Activated T-helper 17 cell treated with anti-CD3 and anti-CD28 coated beads, Interleukin-2, amount 50 U/mL, for 72 hours (primary cell): Measurements from ENCODE around the gene ASPDH. TPM values are rescaled to one million over a fixed set of nuclear protein-coding genes. Genes with fewer than 3 reads are reported as not detected.

Experiments
- ATAC-seq: fragments of 150-1000 bp; cut with Tn5 transposase; replicated peaks from 2 replicates; pipeline ENCODE4 v1.10.0; 2021; ENCODE audit warnings: mild to moderate bottlenecking, moderate library complexity
- H3K27ac Mint-ChIP-seq: one replicate; pipeline ENCODE4 v1.8.0; 2022; ENCODE audit warnings: mixed read lengths
- H3K27me3 Mint-ChIP-seq: one replicate; pipeline ENCODE4 v1.8.0; 2022; ENCODE audit warnings: mixed read lengths
- H3K36me3 Mint-ChIP-seq: one replicate; pipeline ENCODE4 v1.8.0; 2022; ENCODE audit warnings: low read depth, mild to moderate bottlenecking, mixed read lengths
- H3K4me1 Mint-ChIP-seq: one replicate; pipeline ENCODE4 v1.8.0; 2022; ENCODE audit warnings: mixed read lengths
- H3K4me3 Mint-ChIP-seq: one replicate; pipeline ENCODE4 v1.8.0; 2022; ENCODE audit warnings: mild to moderate bottlenecking, mixed read lengths
- H3K9me3 Mint-ChIP-seq: one replicate; pipeline ENCODE4 v1.8.0; 2022; ENCODE audit warnings: mixed read lengths
- total RNA-seq, 2 donors: library from RNA; stranded (reverse); gene quantifications; one replicate each; pipeline ENCODE4 v1.2.3, GENCODE V29; 2022

ASPDH gene
- total RNA-seq, 2 donors from 2014 or later: not detected

- no peaks in the 10 kb centered on the region for H3K9me3 Mint-ChIP-seq
- H3K36me3 Mint-ChIP-seq: peaks cover 43% of the 10 kb centered on the region
- peaks cover 26% of the 10 kb centered on the region for H3K4me1 Mint-ChIP-seq
- H3K27ac Mint-ChIP-seq: no peak overlapping the region
- no peaks in the 10 kb centered on the region for H3K27me3 Mint-ChIP-seq
- no peak overlapping the region for H3K4me3 Mint-ChIP-seq
- peak; percentile 39 for ATAC-seq
Observed at GRCh38 chr19:50486823-50487515, 26.7 kb downstream of the ASPDH start.

GRCh38 chr19:50485284-50485955 lies 28.3 kb downstream of the ASPDH start:
- no peak overlapping the region for H3K4me3 Mint-ChIP-seq
- H3K9me3 Mint-ChIP-seq: no peaks in the 10 kb centered on the region
- no peaks in the 10 kb centered on the region for H3K27me3 Mint-ChIP-seq
- peaks cover 50% of the 10 kb centered on the region for H3K36me3 Mint-ChIP-seq
- no peak overlapping the region for H3K27ac Mint-ChIP-seq
- no peak for ATAC-seq
- peaks cover 13% of the 10 kb centered on the region for H3K4me1 Mint-ChIP-seq

GRCh38 chr19:50482916-50483315 lies 30.8 kb downstream of the ASPDH start:
- H3K27me3 Mint-ChIP-seq: no peaks in the 10 kb centered on the region
- no peak for ATAC-seq
- no peaks in the 10 kb centered on the region for H3K4me1 Mint-ChIP-seq
- no peaks in the 10 kb centered on the region for H3K9me3 Mint-ChIP-seq
- peaks cover 69% of the 10 kb centered on the region for H3K36me3 Mint-ChIP-seq
- H3K4me3 Mint-ChIP-seq: no peak overlapping the region
- no peak overlapping the region for H3K27ac Mint-ChIP-seq

- peaks cover 74% of the 10 kb centered on the region for H3K36me3 Mint-ChIP-seq
- no peak overlapping the region for H3K4me3 Mint-ChIP-seq
Observed at GRCh38 chr19:50482271-50482855, 31.4 kb downstream of the ASPDH start.

GRCh38 chr19:50481351-50482149 lies 32.2 kb downstream of the ASPDH start:
- H3K27ac Mint-ChIP-seq: peak overlapping the region; percentile 19
- peaks cover 74% of the 10 kb centered on the region for H3K36me3 Mint-ChIP-seq
- no peaks in the 10 kb centered on the region for H3K27me3 Mint-ChIP-seq
- peaks cover 10% of the 10 kb centered on the region for H3K4me1 Mint-ChIP-seq
- H3K9me3 Mint-ChIP-seq: no peaks in the 10 kb centered on the region
- no peak overlapping the region for H3K4me3 Mint-ChIP-seq
- ATAC-seq: no peak

More at GRCh38 chr19:50482271-50482855, 31.4 kb downstream of the ASPDH start:
- no peak overlapping the region for H3K27ac Mint-ChIP-seq
- no peaks in the 10 kb centered on the region for H3K9me3 Mint-ChIP-seq
- peaks cover 5% of the 10 kb centered on the region for H3K4me1 Mint-ChIP-seq
- ATAC-seq: no peak
- no peaks in the 10 kb centered on the region for H3K27me3 Mint-ChIP-seq

GRCh38 chr19:50480281-50481111 lies 33.2 kb downstream of the ASPDH start:
- Mint-ChIP-seq H3K36me3 (peaks cover 78% of the 10 kb centered on the region), H3K27ac (peak overlapping the region; percentile 19), H3K27me3 (no peaks in the 10 kb centered on the region)

GRCh38 chr19:50479761-50480251 lies 33.9 kb downstream of the ASPDH start:
- H3K4me3 Mint-ChIP-seq: no peak overlapping the region
- no peak overlapping the region for H3K27ac Mint-ChIP-seq
- peaks cover 71% of the 10 kb centered on the region for H3K36me3 Mint-ChIP-seq
- H3K4me1 Mint-ChIP-seq: peaks cover 12% of the 10 kb centered on the region
- ATAC-seq: no peak
- H3K27me3 Mint-ChIP-seq: no peaks in the 10 kb centered on the region
- no peaks in the 10 kb centered on the region for H3K9me3 Mint-ChIP-seq

More at GRCh38 chr19:50480281-50481111, 33.2 kb downstream of the ASPDH start:
- no peaks in the 10 kb centered on the region for H3K9me3 Mint-ChIP-seq
- peaks cover 12% of the 10 kb centered on the region for H3K4me1 Mint-ChIP-seq
- no peak for ATAC-seq
- no peak overlapping the region for H3K4me3 Mint-ChIP-seq

- H3K27me3 Mint-ChIP-seq: no peaks in the 10 kb centered on the region
- H3K27ac Mint-ChIP-seq: no peak overlapping the region
- H3K4me3 Mint-ChIP-seq: no peak overlapping the region
- no peaks in the 10 kb centered on the region for H3K9me3 Mint-ChIP-seq
- ATAC-seq: no peak
- peaks cover 65% of the 10 kb centered on the region for H3K36me3 Mint-ChIP-seq
- peaks cover 12% of the 10 kb centered on the region for H3K4me1 Mint-ChIP-seq
Observed at GRCh38 chr19:50478901-50479715, 34.6 kb downstream of the ASPDH start.

- Mint-ChIP-seq H3K9me3 (no peaks in the 10 kb centered on the region), H3K4me1 (peaks cover 12% of the 10 kb centered on the region), H3K4me3 (peak overlapping the region; percentile 99), H3K27me3 (no peaks in the 10 kb centered on the region), H3K36me3 (peaks cover 53% of the 10 kb centered on the region), H3K27ac (peak overlapping the region; percentile 16)
- no peak for ATAC-seq
Observed at GRCh38 chr19:50477751-50478515, 35.8 kb downstream of the ASPDH start.

GRCh38 chr19:50476907-50477238 lies 36.8 kb downstream of the ASPDH start:
- H3K27me3 Mint-ChIP-seq: no peaks in the 10 kb centered on the region
- peaks cover 12% of the 10 kb centered on the region for H3K4me1 Mint-ChIP-seq
- peak overlapping the region; percentile 99 for H3K4me3 Mint-ChIP-seq
- no peak for ATAC-seq
- H3K36me3 Mint-ChIP-seq: peaks cover 45% of the 10 kb centered on the region
- H3K9me3 Mint-ChIP-seq: no peaks in the 10 kb centered on the region
- H3K27ac Mint-ChIP-seq: peak overlapping the region; percentile 98

- peaks cover 12% of the 10 kb centered on the region for H3K4me1 Mint-ChIP-seq
- H3K36me3 Mint-ChIP-seq: peaks cover 45% of the 10 kb centered on the region
- peak within 1 kb of the TSS; percentile 98 for H3K27ac Mint-ChIP-seq
- H3K27me3 Mint-ChIP-seq: no peaks in the 10 kb centered on the region
- peak; percentile 98 for ATAC-seq
- H3K9me3 Mint-ChIP-seq: no peaks in the 10 kb centered on the region
- peak within 1 kb of the TSS; percentile 99 for H3K4me3 Mint-ChIP-seq
Observed at GRCh38 chr19:50476224-50476906, 37.3 kb downstream of the ASPDH start, which contains the start of the genes EMC10 and GARIN5A. EMC10 (plus strand) TSS chr19:50476507; CDS start chr19:50476545, 38 bp downstream. GARIN5A (minus strand) TSS chr19:50476848; CDS start chr19:50476388, 460 bp downstream.

- Mint-ChIP-seq H3K36me3 (peaks cover 39% of the 10 kb centered on the region), H3K27ac (peak overlapping the region; percentile 98), H3K4me3 (peak overlapping the region; percentile 99), H3K4me1 (peaks cover 12% of the 10 kb centered on the region), H3K27me3 (no peaks in the 10 kb centered on the region), H3K9me3 (no peaks in the 10 kb centered on the region)
- ATAC-seq: no peak
Observed at GRCh38 chr19:50475736-50476223, 37.9 kb downstream of the ASPDH start.
